Neutrophil (primary cell): ENCODE measurements around the gene EFNA1.

ENCODE experiments used
- H3K27ac ChIP-seq: fragments of 200-600 bp; sonication (generic); 2 replicates; pipeline ENCODE4 v1.5.1; 2016; ENCODE audit warnings: mild to moderate bottlenecking, moderate library complexity
- H3K27me3 ChIP-seq: fragments of 200-600 bp; sonication (generic); 2 replicates; pipeline ENCODE4 v1.6.0; 2016; ENCODE audit warnings: mild to moderate bottlenecking
- H3K36me3 ChIP-seq: fragments of 200-600 bp; sonication (generic); 2 replicates; pipeline ENCODE4 v1.5.1; 2017
- H3K4me1 ChIP-seq, 2 experiments: fragments of 200-600 bp in 1 of 2; sonication (generic) in 1 of 2; 1 replicate in 1 of 2; 2 replicates in 1 of 2; pipeline versions ENCODE4 v1.5.1 to v1.6.1; 2013 to 2016; ENCODE audit warnings: low read depth in 1 of 2, low read length in 1 of 2, mild to moderate bottlenecking in 1 of 2, moderate library complexity in 1 of 2; ENCODE audit not compliant: control insufficient read depth in 1 of 2, insufficient read depth in 1 of 2
- H3K4me3 ChIP-seq, 2 experiments: fragments of 200-600 bp in 1 of 2; sonication (generic) in 1 of 2; 1 replicate in 1 of 2; 2 replicates in 1 of 2; pipeline ENCODE4 v1.5.1; 2013 to 2016; ENCODE audit warnings: low read depth in 1 of 2, low read length in 1 of 2, mild to moderate bottlenecking in 1 of 2, moderate library complexity in 1 of 2
- H3K9me3 ChIP-seq: fragments of 200-600 bp; sonication (generic); 2 replicates; pipeline ENCODE4 v1.5.1; 2016
- TF ChIP-seq, protein P1 (sequence below): fragments of 200-600 bp; sonication (generic); IDR thresholded peaks from 2 replicates; pipeline ENCODE4 v1.5.1; 2016; ENCODE audit warnings: antibody characterized with exemption

EFNA1 gene

DNA sequence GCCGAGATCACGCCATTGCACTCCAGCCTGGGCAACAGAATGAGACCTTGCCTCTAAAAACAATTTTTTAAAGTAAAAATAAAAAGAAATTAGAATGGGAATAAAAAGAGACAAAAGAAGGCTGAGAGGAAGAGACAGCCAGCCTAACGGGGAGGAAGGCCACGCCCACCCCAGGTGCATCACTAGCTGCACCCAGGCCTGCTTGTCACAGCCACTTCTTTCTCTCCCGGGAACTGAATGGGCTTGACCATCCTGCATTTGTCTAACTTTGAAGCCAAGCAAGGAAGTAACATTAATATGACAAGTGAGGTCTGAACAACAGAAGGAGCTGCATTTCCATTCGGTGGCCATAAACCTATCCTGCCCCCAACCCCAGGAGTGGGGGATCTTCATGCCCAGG lies 20.8 kb upstream of the EFNA1 start:
- Histone ChIP-seq H3K36me3 (no peaks in the 10 kb centered on the region), H3K27ac (no peak overlapping the region), H3K27me3 (no peaks in the 10 kb centered on the region), H3K4me1 (peaks cover 5 to 7% of the 10 kb centered on the region in 2 experiments), H3K4me3 (no peak overlapping the region), H3K9me3 (no peaks in the 10 kb centered on the region)
- TF ChIP-seq, protein P1, sequence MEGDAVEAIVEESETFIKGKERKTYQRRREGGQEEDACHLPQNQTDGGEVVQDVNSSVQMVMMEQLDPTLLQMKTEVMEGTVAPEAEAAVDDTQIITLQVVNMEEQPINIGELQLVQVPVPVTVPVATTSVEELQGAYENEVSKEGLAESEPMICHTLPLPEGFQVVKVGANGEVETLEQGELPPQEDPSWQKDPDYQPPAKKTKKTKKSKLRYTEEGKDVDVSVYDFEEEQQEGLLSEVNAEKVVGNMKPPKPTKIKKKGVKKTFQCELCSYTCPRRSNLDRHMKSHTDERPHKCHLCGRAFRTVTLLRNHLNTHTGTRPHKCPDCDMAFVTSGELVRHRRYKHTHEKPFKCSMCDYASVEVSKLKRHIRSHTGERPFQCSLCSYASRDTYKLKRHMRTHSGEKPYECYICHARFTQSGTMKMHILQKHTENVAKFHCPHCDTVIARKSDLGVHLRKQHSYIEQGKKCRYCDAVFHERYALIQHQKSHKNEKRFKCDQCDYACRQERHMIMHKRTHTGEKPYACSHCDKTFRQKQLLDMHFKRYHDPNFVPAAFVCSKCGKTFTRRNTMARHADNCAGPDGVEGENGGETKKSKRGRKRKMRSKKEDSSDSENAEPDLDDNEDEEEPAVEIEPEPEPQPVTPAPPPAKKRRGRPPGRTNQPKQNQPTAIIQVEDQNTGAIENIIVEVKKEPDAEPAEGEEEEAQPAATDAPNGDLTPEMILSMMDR: no peak

DNA sequence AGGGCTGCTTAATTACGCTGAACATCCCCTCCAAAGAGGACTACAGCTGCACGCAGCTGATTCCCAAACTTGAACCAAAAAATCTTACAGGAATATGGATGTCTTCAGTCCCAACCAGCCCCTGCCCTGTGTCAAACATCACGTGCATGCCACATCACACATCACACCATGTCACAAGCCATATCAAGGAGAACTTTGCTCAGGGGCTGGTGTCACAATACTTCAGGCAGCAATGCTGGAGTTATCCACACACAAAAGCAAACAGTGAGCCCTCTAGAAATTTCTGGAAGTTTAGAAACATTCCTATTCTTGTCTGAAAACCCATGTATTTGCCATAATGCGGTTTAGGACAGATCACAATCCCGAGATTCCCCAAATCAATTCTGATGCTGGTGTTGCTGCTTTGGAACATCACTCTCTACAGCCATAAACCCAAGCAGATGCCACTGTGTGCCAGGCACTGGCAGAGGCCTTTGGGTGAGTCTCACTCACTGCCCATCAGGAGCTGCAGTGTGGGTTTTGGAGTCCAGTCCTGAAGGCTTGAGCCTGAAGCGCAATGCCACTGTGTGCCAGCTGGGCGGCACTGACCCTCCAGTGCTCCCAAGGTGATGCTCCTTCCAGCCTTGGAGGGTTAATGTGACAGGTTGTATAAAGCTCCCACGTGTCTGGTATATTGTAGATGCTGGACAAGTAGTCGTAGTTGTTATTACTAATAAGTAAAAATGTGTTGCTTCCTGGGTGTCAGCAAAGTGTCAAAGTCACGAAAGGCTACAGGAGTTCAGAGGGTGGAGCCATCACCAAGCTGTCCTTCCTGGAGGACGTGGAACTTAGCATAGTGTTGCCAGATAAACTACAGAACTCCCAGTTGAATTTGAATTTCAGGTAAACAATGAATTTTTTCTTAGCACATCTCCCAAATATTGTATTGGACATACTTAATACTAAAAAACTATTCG lies 20.1 kb upstream of the EFNA1 start:
- TF ChIP-seq, protein P1: no peak
- H3K4me3 ChIP-seq: no peak overlapping the region
- H3K27me3 ChIP-seq: no peaks in the 10 kb centered on the region
- H3K36me3 ChIP-seq: no peaks in the 10 kb centered on the region
- no peaks in the 10 kb centered on the region for H3K4me1 ChIP-seq
- no peaks in the 10 kb centered on the region for H3K9me3 ChIP-seq
- H3K27ac ChIP-seq: no peak overlapping the region

DNA sequence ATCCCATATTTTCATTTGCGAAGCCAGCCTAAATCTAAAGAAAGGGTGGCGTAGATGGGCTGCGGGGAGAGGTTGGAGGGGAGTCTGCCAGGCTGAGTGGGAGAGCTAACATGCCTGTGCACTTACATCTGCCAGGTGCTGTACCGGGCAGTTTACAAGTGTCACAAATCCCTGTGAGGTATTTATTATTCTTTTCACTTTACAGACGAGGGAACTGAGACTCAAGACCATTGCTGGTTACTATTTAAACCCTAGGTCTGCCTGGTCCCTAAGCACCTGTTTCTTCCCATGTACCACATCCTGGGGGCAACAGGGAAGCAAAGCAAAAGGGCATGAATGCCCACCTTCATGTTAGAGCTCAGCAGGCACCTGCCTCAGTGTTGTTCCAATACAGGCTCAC lies 19.4 kb upstream of the EFNA1 start:
- Histone ChIP-seq H3K4me3 (no peak overlapping the region), H3K4me1 (no peaks in the 10 kb centered on the region), H3K27me3 (no peaks in the 10 kb centered on the region), H3K9me3 (no peaks in the 10 kb centered on the region), H3K27ac (no peak overlapping the region), H3K36me3 (no peaks in the 10 kb centered on the region)
- TF ChIP-seq, protein P1: no peak

DNA sequence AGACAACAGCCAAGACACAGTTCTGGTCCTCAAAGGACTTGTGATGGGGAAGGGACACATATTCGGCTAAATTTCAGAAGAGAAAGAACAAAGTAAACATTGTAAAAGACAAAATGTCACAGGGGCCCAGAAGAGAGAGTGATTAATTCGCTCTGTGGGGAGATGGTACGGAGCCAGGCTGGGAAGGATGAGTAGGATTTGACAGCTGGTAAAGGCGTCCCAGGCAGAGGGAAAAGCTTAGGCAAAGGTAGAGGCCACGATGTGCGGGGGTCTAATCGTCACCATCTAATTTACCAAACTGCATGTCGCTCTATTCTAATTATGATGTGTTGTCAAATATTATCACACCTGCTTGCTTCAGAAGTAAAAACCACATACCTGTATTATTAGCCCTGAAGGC lies 17.3 kb upstream of the EFNA1 start:
- TF ChIP-seq, protein P1: no peak

DNA sequence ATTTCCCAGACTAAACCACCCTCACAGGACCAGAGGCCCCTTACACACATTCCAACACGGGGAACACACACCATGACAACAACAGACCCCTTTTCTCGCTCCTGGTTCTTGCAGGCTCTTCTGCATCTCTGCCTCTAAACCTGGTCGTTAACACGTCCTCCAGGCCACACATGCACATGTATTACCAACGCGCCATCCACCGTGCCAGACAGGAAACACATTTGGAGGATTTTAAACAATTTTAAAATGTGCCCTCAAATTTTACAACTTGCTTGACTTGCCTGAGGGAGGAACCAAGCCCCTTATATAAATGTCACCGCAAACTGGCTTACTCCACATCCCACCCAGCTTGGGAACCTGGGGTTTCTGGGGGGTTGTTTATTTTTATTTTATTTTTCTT lies 16.9 kb upstream of the EFNA1 start:
- H3K9me3 ChIP-seq: no peaks in the 10 kb centered on the region

More for the DNA sequence above, 17.3 kb upstream of the EFNA1 start:
- no peak overlapping the region for H3K4me3 ChIP-seq
- H3K9me3 ChIP-seq: no peaks in the 10 kb centered on the region
- H3K36me3 ChIP-seq: no peaks in the 10 kb centered on the region
- H3K27me3 ChIP-seq: no peaks in the 10 kb centered on the region
- no peak overlapping the region for H3K27ac ChIP-seq
- H3K4me1 ChIP-seq: no peaks in the 10 kb centered on the region

More for the DNA sequence above, 16.9 kb upstream of the EFNA1 start:
- Histone ChIP-seq H3K27me3 (no peaks in the 10 kb centered on the region), H3K4me3 (no peak overlapping the region), H3K4me1 (no peaks in the 10 kb centered on the region), H3K27ac (no peak overlapping the region), H3K36me3 (no peaks in the 10 kb centered on the region)
- TF ChIP-seq, protein P1: no peak
